Measurements from ENCODE around the gene KIF3B. TPM values are rescaled to one million over a fixed set of nuclear protein-coding genes. Genes with fewer than 3 reads are reported as not detected.
"Not testable (repeated sequence)": the region's sequence is repeated elsewhere in the genome, so short reads cannot be mapped to it uniquely, and the experiment has no call there.

The KIF3B gene
- total RNA-seq, 3 donors from 2014 or later = 69.3 to 90.4 (median 78.9) TPM

- no peaks in the 10 kb centered on the region for H3K9me3 Mint-ChIP-seq
- peaks cover 31% of the 10 kb centered on the region for H3K36me3 Mint-ChIP-seq (ENCODE audit: insufficient read depth)
- ATAC-seq (no peak), DNase-seq (no peak)
- no peaks in the 10 kb centered on the region for H3K27me3 Mint-ChIP-seq (ENCODE audit: low read depth)
- H3K4me3 Mint-ChIP-seq = no peak overlapping the region
- peaks cover 11% of the 10 kb centered on the region for H3K4me1 Mint-ChIP-seq (ENCODE audit: low read depth)
Measured at GRCh38 chr20:32321390-32321789, 43.9 kb downstream of the KIF3B start.

GRCh38 chr20:32322260-32322659 is 44.8 kb downstream of the KIF3B start:
- not testable (repeated sequence) for H3K27me3 Mint-ChIP-seq (ENCODE audit: low read depth); ATAC-seq; DNase-seq; H3K4me3 Mint-ChIP-seq; H3K9me3 Mint-ChIP-seq
- Mint-ChIP-seq H3K36me3 (ENCODE audit: insufficient read depth) (peaks cover 34% of the 10 kb centered on the region), H3K4me1 (ENCODE audit: low read depth) (peaks cover 11% of the 10 kb centered on the region)

GRCh38 chr20:32323761-32324160 is 46.3 kb downstream of the KIF3B start:
- H3K4me1 Mint-ChIP-seq (ENCODE audit: low read depth); DNase-seq; H3K9me3 Mint-ChIP-seq; ATAC-seq; H3K4me3 Mint-ChIP-seq; H3K27me3 Mint-ChIP-seq (ENCODE audit: low read depth): not testable (repeated sequence)
- H3K36me3 Mint-ChIP-seq (ENCODE audit: insufficient read depth) = peaks cover 33% of the 10 kb centered on the region

GRCh38 chr20:32325706-32326503 is 48.5 kb downstream of the KIF3B start:
- H3K4me3 Mint-ChIP-seq = no peak overlapping the region
- no peaks in the 10 kb centered on the region for H3K27me3 Mint-ChIP-seq (ENCODE audit: low read depth)
- no peaks in the 10 kb centered on the region for H3K9me3 Mint-ChIP-seq
- H3K4me1 Mint-ChIP-seq (ENCODE audit: low read depth) = peaks cover 6% of the 10 kb centered on the region
- DNase-seq = no peak
- ATAC-seq = no peak
- peaks cover 31% of the 10 kb centered on the region for H3K36me3 Mint-ChIP-seq (ENCODE audit: insufficient read depth)

GRCh38 chr20:32326504-32326845 is 49.0 kb downstream of the KIF3B start:
- no peak for ATAC-seq
- no peaks in the 10 kb centered on the region for H3K9me3 Mint-ChIP-seq
- H3K4me1 Mint-ChIP-seq (ENCODE audit: low read depth) = peaks cover 6% of the 10 kb centered on the region
- no peaks in the 10 kb centered on the region for H3K27me3 Mint-ChIP-seq (ENCODE audit: low read depth)
- peaks cover 30% of the 10 kb centered on the region for H3K36me3 Mint-ChIP-seq (ENCODE audit: insufficient read depth)
- no peak overlapping the region for H3K4me3 Mint-ChIP-seq
- no peak for DNase-seq

GRCh38 chr20:32327087-32327681 is 49.7 kb downstream of the KIF3B start:
- no peak for DNase-seq
- peaks cover 33% of the 10 kb centered on the region for H3K36me3 Mint-ChIP-seq (ENCODE audit: insufficient read depth)
- H3K27me3 Mint-ChIP-seq (ENCODE audit: low read depth) = no peaks in the 10 kb centered on the region
- no peaks in the 10 kb centered on the region for H3K9me3 Mint-ChIP-seq
- H3K4me1 Mint-ChIP-seq (ENCODE audit: low read depth) = peaks cover 12% of the 10 kb centered on the region
- no peak overlapping the region for H3K4me3 Mint-ChIP-seq
- ATAC-seq = no peak

- ATAC-seq = no peak
- H3K27me3 Mint-ChIP-seq (ENCODE audit: low read depth) = no peaks in the 10 kb centered on the region
- no peaks in the 10 kb centered on the region for H3K9me3 Mint-ChIP-seq
- H3K4me1 Mint-ChIP-seq (ENCODE audit: low read depth) = peaks cover 39% of the 10 kb centered on the region
- H3K4me3 Mint-ChIP-seq = no peak overlapping the region
- peaks cover 43% of the 10 kb centered on the region for H3K36me3 Mint-ChIP-seq (ENCODE audit: insufficient read depth)
- DNase-seq = no peak
Measured at GRCh38 chr20:32329817-32330554, 52.5 kb downstream of the KIF3B start.

GRCh38 chr20:32330555-32330897 is 53.1 kb downstream of the KIF3B start:
- H3K4me3 Mint-ChIP-seq = no peak overlapping the region
- peaks cover 40% of the 10 kb centered on the region for H3K4me1 Mint-ChIP-seq (ENCODE audit: low read depth)
- H3K27me3 Mint-ChIP-seq (ENCODE audit: low read depth) = no peaks in the 10 kb centered on the region
- H3K36me3 Mint-ChIP-seq (ENCODE audit: insufficient read depth) = peaks cover 44% of the 10 kb centered on the region
- no peak for DNase-seq
- no peaks in the 10 kb centered on the region for H3K9me3 Mint-ChIP-seq
- no peak for ATAC-seq

GRCh38 chr20:32332614-32333013 is 55.2 kb downstream of the KIF3B start:
- Mint-ChIP-seq H3K9me3 (no peaks in the 10 kb centered on the region), H3K27me3 (ENCODE audit: low read depth) (no peaks in the 10 kb centered on the region), H3K4me3 (peak overlapping the region; percentile 16), H3K36me3 (ENCODE audit: insufficient read depth) (peaks cover 29% of the 10 kb centered on the region), H3K4me1 (ENCODE audit: low read depth) (peaks cover 43% of the 10 kb centered on the region)
- ATAC-seq (peak in 1 of 2 donors; percentile 11), DNase-seq (no peak)

GRCh38 chr20:32333181-32333987 is 55.9 kb downstream of the KIF3B start:
- Mint-ChIP-seq H3K9me3 (no peaks in the 10 kb centered on the region), H3K4me3 (peak overlapping the region; percentile 37), H3K27me3 (ENCODE audit: low read depth) (no peaks in the 10 kb centered on the region), H3K4me1 (ENCODE audit: low read depth) (peaks cover 43% of the 10 kb centered on the region), H3K36me3 (ENCODE audit: insufficient read depth) (peaks cover 29% of the 10 kb centered on the region)
- ATAC-seq (peak; percentile 78 to 83), DNase-seq (no peak)

GRCh38 chr20:32333988-32334885 is 56.8 kb downstream of the KIF3B start:
- Mint-ChIP-seq H3K4me1 (ENCODE audit: low read depth) (peaks cover 43% of the 10 kb centered on the region), H3K9me3 (no peaks in the 10 kb centered on the region), H3K36me3 (ENCODE audit: insufficient read depth) (peaks cover 29% of the 10 kb centered on the region), H3K27me3 (ENCODE audit: low read depth) (no peaks in the 10 kb centered on the region), H3K4me3 (peak overlapping the region; percentile 37)
- ATAC-seq (peak; percentile 28 to 46), DNase-seq (peak; percentile 35)

GRCh38 chr20:32336918-32337347 is 59.5 kb downstream of the KIF3B start:
- ATAC-seq (no peak), DNase-seq (no peak)
- H3K27me3 Mint-ChIP-seq (ENCODE audit: low read depth) = no peaks in the 10 kb centered on the region
- H3K4me1 Mint-ChIP-seq (ENCODE audit: low read depth) = peaks cover 37% of the 10 kb centered on the region
- H3K9me3 Mint-ChIP-seq = no peaks in the 10 kb centered on the region
- no peak overlapping the region for H3K4me3 Mint-ChIP-seq
- peaks cover 18% of the 10 kb centered on the region for H3K36me3 Mint-ChIP-seq (ENCODE audit: insufficient read depth)

- Mint-ChIP-seq H3K9me3 (no peaks in the 10 kb centered on the region), H3K4me3 (no peak overlapping the region), H3K4me1 (ENCODE audit: low read depth) (peaks cover 28% of the 10 kb centered on the region), H3K27me3 (ENCODE audit: low read depth) (no peaks in the 10 kb centered on the region), H3K36me3 (ENCODE audit: insufficient read depth) (peaks cover 16% of the 10 kb centered on the region)
- DNase-seq = no peak
- ATAC-seq = no peak
Measured at GRCh38 chr20:32337937-32338661, 60.6 kb downstream of the KIF3B start.
